ENCODE data around the gene CCDC87.

CCDC87 gene

GRCh38 chr11:66548774-66549630, 43.9 kb downstream of the CCDC87 start:
- H3K4me1 ChIP-seq (ENCODE audit: insufficient read depth, poor library complexity, severe bottlenecking) = no peaks in the 10 kb centered on the region
- no peak for DNase-seq (ENCODE audit: low spot score)

GRCh38 chr11:66548041-66548440, 44.8 kb downstream of the CCDC87 start:
- H3K27me3 ChIP-seq (ENCODE audit: insufficient read depth, poor library complexity, severe bottlenecking) = no peaks in the 10 kb centered on the region
- no peak overlapping the region for H3K4me3 ChIP-seq (ENCODE audit: severe bottlenecking)
- H3K9me3 ChIP-seq (ENCODE audit: severe bottlenecking) = no peaks in the 10 kb centered on the region
- DNase-seq (ENCODE audit: low spot score) (no peak), ATAC-seq (ENCODE audit: low read depth) (no peak)
- no peaks in the 10 kb centered on the region for H3K4me1 ChIP-seq (ENCODE audit: insufficient read depth, poor library complexity, severe bottlenecking)
- no peak overlapping the region for H3K27ac ChIP-seq (ENCODE audit: poor library complexity, severe bottlenecking)
- no peak for TF ChIP-seq CTCF (IDR thresholded peaks at IDR 0.05; ENCODE audit: poor library complexity, severe bottlenecking)
- H3K36me3 ChIP-seq (ENCODE audit: low read depth) = no peaks in the 10 kb centered on the region

More at GRCh38 chr11:66548774-66549630, 43.9 kb downstream of the CCDC87 start:
- H3K4me3 ChIP-seq (ENCODE audit: severe bottlenecking) = no peak overlapping the region
- no peak for ATAC-seq (ENCODE audit: low read depth)
- H3K27ac ChIP-seq (ENCODE audit: poor library complexity, severe bottlenecking) = no peak overlapping the region
- no peaks in the 10 kb centered on the region for H3K9me3 ChIP-seq (ENCODE audit: severe bottlenecking)
- TF ChIP-seq CTCF (IDR thresholded peaks at IDR 0.05; ENCODE audit: poor library complexity, severe bottlenecking) = no peak
- H3K36me3 ChIP-seq (ENCODE audit: low read depth) = no peaks in the 10 kb centered on the region
- no peaks in the 10 kb centered on the region for H3K27me3 ChIP-seq (ENCODE audit: insufficient read depth, poor library complexity, severe bottlenecking)

GRCh38 chr11:66547662-66548009, 45.2 kb downstream of the CCDC87 start:
- TF ChIP-seq CTCF (IDR thresholded peaks at IDR 0.05; ENCODE audit: poor library complexity, severe bottlenecking) = no peak

GRCh38 chr11:66546966-66547661, 45.7 kb downstream of the CCDC87 start:
- no peaks in the 10 kb centered on the region for H3K9me3 ChIP-seq (ENCODE audit: severe bottlenecking)
- ATAC-seq (ENCODE audit: low read depth) (no peak), DNase-seq (ENCODE audit: low spot score) (peak; percentile 62)
- no peak overlapping the region for H3K27ac ChIP-seq (ENCODE audit: poor library complexity, severe bottlenecking)
- no peaks in the 10 kb centered on the region for H3K36me3 ChIP-seq (ENCODE audit: low read depth)
- no peaks in the 10 kb centered on the region for H3K27me3 ChIP-seq (ENCODE audit: insufficient read depth, poor library complexity, severe bottlenecking)
- H3K4me1 ChIP-seq (ENCODE audit: insufficient read depth, poor library complexity, severe bottlenecking) = no peaks in the 10 kb centered on the region
- TF ChIP-seq CTCF (IDR thresholded peaks at IDR 0.05; ENCODE audit: poor library complexity, severe bottlenecking) = no peak
- H3K4me3 ChIP-seq (ENCODE audit: severe bottlenecking) = no peak overlapping the region

More at GRCh38 chr11:66547662-66548009, 45.2 kb downstream of the CCDC87 start:
- Histone ChIP-seq H3K27me3 (ENCODE audit: insufficient read depth, poor library complexity, severe bottlenecking) (no peaks in the 10 kb centered on the region), H3K27ac (ENCODE audit: poor library complexity, severe bottlenecking) (no peak overlapping the region), H3K36me3 (ENCODE audit: low read depth) (no peaks in the 10 kb centered on the region), H3K4me3 (ENCODE audit: severe bottlenecking) (no peak overlapping the region), H3K4me1 (ENCODE audit: insufficient read depth, poor library complexity, severe bottlenecking) (no peaks in the 10 kb centered on the region), H3K9me3 (ENCODE audit: severe bottlenecking) (no peaks in the 10 kb centered on the region)
- no peak for DNase-seq (ENCODE audit: low spot score)
- ATAC-seq (ENCODE audit: low read depth) = no peak

Data from RWPE2 (cell line).